HCT116 (cell line): ENCODE results near the gene SEC24C. TPM values are rescaled to one million over a fixed set of nuclear protein-coding genes. Genes with fewer than 3 reads are reported as not detected.

ENCODE experiments used
- ATAC-seq: fragments of 200-7000 bp; cut with Tn5 transposase; 2 replicates; pipeline ENCODE4 v1.9.1; 2020; ENCODE audit warnings: mild to moderate bottlenecking, moderate library complexity
- BruUV-seq: library from RNA; stranded (reverse); fragments of 400-500 nt; replicated peaks from 2 replicates; lab custom pipeline; 2021; lab: Mats Ljungman, UMichigan
- CTCF ChIA-PET: fragments of 300-600 bp; sonication (Branson Sonifier 250); formaldehyde crosslinking; loops from one replicate; lab custom pipeline; 2021; ENCODE audit warnings: antibody characterized with exemption; lab: Charles Lee
- POLR2A ChIA-PET: fragments of 300-600, 350-600 bp; sonication (Branson Sonifier 250); formaldehyde crosslinking; loops from one replicate; lab custom pipeline; 2021; ENCODE audit warnings: antibody characterized with exemption; lab: Charles Lee
- RAD21 ChIA-PET, 2 experiments: fragments of 300-600 bp; sonication (Branson Sonifier 250); formaldehyde crosslinking; loops; one replicate each; lab custom pipeline; 2023; ENCODE audit warnings: low total read pairs in 2 of 2; ENCODE audit not compliant: uncharacterized antibody in 2 of 2, unreplicated experiment in 2 of 2, low non-redundant PET in 1 of 2; lab: Charles Lee
- DNase-seq: peaks from one replicate; pipeline ENCODE4 v3.0.0-alpha.2; 2010; ENCODE audit warnings: low read depth, low spot score
- H2AFZ ChIP-seq: fragments of 200-600 bp; shearing (Covaris generic), sonication (generic); 2 replicates; pipeline ENCODE4 v1.6.1; 2017; ENCODE audit warnings: low read depth, mixed run types, mixed read lengths, antibody characterized with exemption, low read length; ENCODE audit not compliant: poor library complexity, severe bottlenecking
- H3K27ac ChIP-seq: 2 replicates; pipeline ENCODE4 v1.5.1; 2012; ENCODE audit warnings: low read depth, low read length
- H3K27me3 ChIP-seq: fragments of 200-600 bp; sonication (generic); 2 replicates; pipeline ENCODE4 v1.6.1; 2016; ENCODE audit warnings: mixed run types, low read length, mixed read lengths; ENCODE audit not compliant: insufficient read depth
- H3K36me3 ChIP-seq, 2 experiments: fragments of 200-500 bp in 1 of 2; fragments of 200-600 bp in 1 of 2; sonication (Bioruptor generic) in 1 of 2; sonication (generic) in 1 of 2; 2 replicates each; pipeline versions ENCODE4 v1.5.1 to v1.6.1; 2014 to 2016; ENCODE audit warnings: low read length in 2 of 2, inconsistent platforms in 1 of 2, mixed read lengths in 1 of 2, mixed run types in 1 of 2; ENCODE audit not compliant: insufficient read depth in 2 of 2, control insufficient read depth in 1 of 2
- H3K4me1 ChIP-seq, 2 experiments: fragments of 200-600 bp in 1 of 2; sonication (generic) in 1 of 2; 2 replicates each; pipeline versions ENCODE4 v1.5.1 to v1.6.1; 2012 to 2017; ENCODE audit warnings: low read length in 2 of 2, inconsistent platforms in 1 of 2, mild to moderate bottlenecking in 1 of 2, mixed read lengths in 1 of 2, mixed run types in 1 of 2, moderate library complexity in 1 of 2; ENCODE audit not compliant: insufficient read depth in 2 of 2, control insufficient read depth in 1 of 2
- H3K4me2 ChIP-seq: fragments of 200-600 bp; sonication (generic); 2 replicates; pipeline ENCODE4 v1.6.1; 2017; ENCODE audit warnings: mixed run types, low read length, mixed read lengths
- H3K4me3 ChIP-seq, 2 experiments: fragments of 200-600 bp in 1 of 2; sonication (generic) in 1 of 2; replicated peaks in 1 of 2; 2 replicates each; pipeline ENCODE4 v1.5.1; 2011 to 2016; ENCODE audit warnings: low read length in 2 of 2, control low read depth in 1 of 2, low read depth in 1 of 2, mild to moderate bottlenecking in 1 of 2, mixed read lengths in 1 of 2, mixed run types in 1 of 2
- H3K79me2 ChIP-seq: fragments of 200-600 bp; sonication (generic); 2 replicates; pipeline ENCODE4 v1.6.1; 2017; ENCODE audit warnings: mild to moderate bottlenecking, mixed run types, low read length, moderate library complexity, mixed read lengths; ENCODE audit not compliant: insufficient read depth
- H3K9ac ChIP-seq: fragments of 200-600 bp; sonication (generic); 2 replicates; pipeline ENCODE4 v1.6.1; 2016; ENCODE audit warnings: low read length, mixed read lengths
- H3K9me2 ChIP-seq: fragments of 200-600 bp; sonication (generic), shearing (Covaris generic); 2 replicates; pipeline ENCODE4 v1.6.1; 2017; ENCODE audit warnings: mixed run types, mild to moderate bottlenecking, moderate library complexity; ENCODE audit not compliant: insufficient read depth
- H3K9me3 ChIP-seq, 2 experiments: fragments of 200-500 bp in 1 of 2; fragments of 200-600 bp in 1 of 2; sonication (Bioruptor generic) in 1 of 2; sonication (generic) in 1 of 2; 2 replicates each; pipeline ENCODE4 v1.6.1; 2014 to 2017; ENCODE audit warnings: low read length in 2 of 2, mixed read lengths in 2 of 2, inconsistent platforms in 1 of 2, low read depth in 1 of 2, mild to moderate bottlenecking in 1 of 2, mixed run types in 1 of 2, moderate library complexity in 1 of 2; ENCODE audit not compliant: control insufficient read depth in 1 of 2, insufficient read depth in 1 of 2
- H4K20me1 ChIP-seq: fragments of 200-600 bp; sonication (generic), shearing (Covaris generic); 2 replicates; pipeline ENCODE4 v1.6.1; 2017; ENCODE audit warnings: mixed run types, mild to moderate bottlenecking, moderate library complexity; ENCODE audit not compliant: insufficient read depth
- CBX3 ChIP-seq: IDR thresholded peaks from 2 replicates; pipeline ENCODE4 v1.6.1; 2012; ENCODE audit warnings: low read depth
- CEBPB ChIP-seq: IDR thresholded peaks from 2 replicates; pipeline ENCODE4 v1.6.1; 2012; ENCODE audit warnings: low read depth
- EGR1 ChIP-seq: IDR thresholded peaks from 2 replicates; pipeline ENCODE4 v1.6.1; 2012; ENCODE audit warnings: low read depth
- ELF1 ChIP-seq: IDR thresholded peaks from 2 replicates; pipeline ENCODE4 v1.6.1; 2012; ENCODE audit warnings: low read depth, borderline replicate concordance
- FOSL1 ChIP-seq: IDR thresholded peaks from 2 replicates; pipeline ENCODE4 v1.6.1; 2012; ENCODE audit warnings: low read depth
- POLR2A ChIP-seq: IDR thresholded peaks from 2 replicates; pipeline ENCODE4 v1.7.0; 2011; ENCODE audit warnings: borderline replicate concordance; ENCODE audit not compliant: insufficient read depth, insufficient read length; ENCODE audit errors: extremely low read depth
- POLR2AphosphoS5 ChIP-seq: IDR thresholded peaks from 2 replicates; pipeline ENCODE4 v1.6.1; 2011; ENCODE audit warnings: mild to moderate bottlenecking, low read depth, low read length, moderate library complexity
- RAD21 ChIP-seq: IDR thresholded peaks from 2 replicates; pipeline ENCODE4 v1.6.1; 2012; ENCODE audit warnings: low read depth, mild to moderate bottlenecking
- SP1 ChIP-seq: IDR thresholded peaks from 2 replicates; pipeline ENCODE4 v1.6.1; 2012; ENCODE audit warnings: low read depth
- TCF7L2 ChIP-seq: IDR thresholded peaks from 2 replicates; pipeline ENCODE4 v1.7.0; 2011; ENCODE audit warnings: borderline replicate concordance, inconsistent platforms; ENCODE audit not compliant: insufficient read depth, insufficient read length; ENCODE audit errors: extremely low read depth
- YY1 ChIP-seq: IDR thresholded peaks from 2 replicates; pipeline ENCODE4 v1.6.1; 2011; ENCODE audit warnings: low read length, low read depth, moderate library complexity, mild to moderate bottlenecking; ENCODE audit not compliant: insufficient replicate concordance; ENCODE audit errors: extremely low read depth
- ZNF274 ChIP-seq: fragments of 200-500 bp; sonication (Bioruptor generic); IDR thresholded peaks from 2 replicates; pipeline ENCODE4 v1.6.1; 2014; ENCODE audit warnings: mild to moderate bottlenecking, low read depth, low read length, inconsistent platforms
- intact Hi-C: fragments of 100-400 bp; cut with micrococcal nuclease; formaldehyde crosslinking; loops from 2 replicates; pipeline ENCODE4 v1.10.0; 2022
- total RNA-seq: library from RNA; stranded (reverse); gene quantifications from one replicate; pipeline ENCODE4 v1.2.1, GENCODE V29; 2021; ENCODE audit not compliant: unreplicated experiment
- TF ChIP-seq, protein P1 (sequence below): IDR thresholded peaks from 2 replicates; pipeline ENCODE4 v1.6.1; 2012
- TF ChIP-seq, protein P2 (sequence below): IDR thresholded peaks from 2 replicates; pipeline ENCODE4 v1.6.1; 2011; ENCODE audit warnings: mild to moderate bottlenecking, low read length, moderate library complexity; ENCODE audit not compliant: insufficient replicate concordance; ENCODE audit errors: extremely low read depth
- TF ChIP-seq, protein P3 (sequence below): IDR thresholded peaks from 2 replicates; pipeline ENCODE4 v1.6.1; 2012

Gene SEC24C
- total RNA-seq, 1 experiment from 2014 or later: 60.9 TPM

DNA sequence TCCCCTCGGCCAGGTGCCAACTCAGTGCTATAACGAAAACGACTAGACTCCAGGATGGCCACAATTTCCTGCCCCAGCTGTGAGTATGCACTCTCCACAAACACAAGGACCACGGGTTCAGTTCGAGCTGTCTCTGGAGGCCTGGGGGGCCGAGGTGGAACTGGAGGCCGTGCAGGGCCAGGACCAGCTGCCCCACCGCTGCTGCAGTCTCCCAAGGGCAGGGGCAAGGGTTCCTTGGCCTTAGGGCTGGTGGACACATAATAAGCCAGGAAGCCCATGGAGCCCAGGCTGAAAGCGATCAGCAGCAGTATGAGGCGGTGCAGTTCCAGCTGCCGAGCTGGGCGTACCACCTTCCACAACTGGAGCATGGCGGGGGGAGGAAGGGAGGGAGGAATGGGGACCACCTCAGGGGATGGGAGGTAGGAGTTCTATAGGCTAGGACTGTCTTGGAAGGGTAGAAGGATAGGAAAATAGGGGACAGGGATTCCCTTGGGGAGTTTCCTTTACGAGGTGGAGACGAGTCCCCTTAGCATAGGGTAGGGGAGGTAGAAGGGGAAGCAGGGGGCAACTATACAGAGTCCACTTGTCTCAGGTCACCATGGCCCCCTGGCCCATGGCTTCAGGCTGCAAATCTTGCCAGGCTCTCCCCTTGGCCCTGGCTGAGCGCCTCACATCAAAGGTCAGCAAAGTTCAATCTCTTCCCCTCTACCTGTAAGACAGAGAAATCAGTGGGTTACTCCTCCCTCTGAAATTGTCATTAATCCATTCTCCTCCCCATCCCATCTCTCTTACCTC is 64.0 kb downstream of the SEC24C start:
- H3K27me3 ChIP-seq: no peaks in the 10 kb centered on the region
- no peak for TF ChIP-seq EGR1
- no peak for TF ChIP-seq FOSL1
- no peak for TF ChIP-seq SP1
- no peak for TF ChIP-seq CBX3
- H3K9me3 ChIP-seq: no peaks in the 10 kb centered on the region
- CTCF ChIA-PET: no interaction called here
- no peak overlapping the region for H2AFZ ChIP-seq
- no peak overlapping the region for H3K9ac ChIP-seq
- peaks cover 4 to 26% of the 10 kb centered on the region in 2 experiments; a peak in 3 of 4 replicates for H3K4me1 ChIP-seq
- H4K20me1 ChIP-seq: no peaks in the 10 kb centered on the region
- H3K36me3 ChIP-seq: peaks cover 9 to 20% of the 10 kb centered on the region in 2 experiments; a peak in 3 of 4 replicates
- H3K9me2 ChIP-seq: no peaks in the 10 kb centered on the region
- intact Hi-C loops: no loop called here
- H3K4me3 ChIP-seq: no peak overlapping the region
- ATAC-seq (no peak), DNase-seq (no peak)
- no peak overlapping the region for H3K27ac ChIP-seq
- H3K79me2 ChIP-seq: peaks cover 5% of the 10 kb centered on the region; the same call in 1 of the 2 replicates
- RAD21 ChIA-PET: no interaction called here
- BruUV-seq: no TSS peak
- H3K4me2 ChIP-seq: no peak overlapping the region
- POLR2A ChIA-PET: no interaction called here

DNA sequence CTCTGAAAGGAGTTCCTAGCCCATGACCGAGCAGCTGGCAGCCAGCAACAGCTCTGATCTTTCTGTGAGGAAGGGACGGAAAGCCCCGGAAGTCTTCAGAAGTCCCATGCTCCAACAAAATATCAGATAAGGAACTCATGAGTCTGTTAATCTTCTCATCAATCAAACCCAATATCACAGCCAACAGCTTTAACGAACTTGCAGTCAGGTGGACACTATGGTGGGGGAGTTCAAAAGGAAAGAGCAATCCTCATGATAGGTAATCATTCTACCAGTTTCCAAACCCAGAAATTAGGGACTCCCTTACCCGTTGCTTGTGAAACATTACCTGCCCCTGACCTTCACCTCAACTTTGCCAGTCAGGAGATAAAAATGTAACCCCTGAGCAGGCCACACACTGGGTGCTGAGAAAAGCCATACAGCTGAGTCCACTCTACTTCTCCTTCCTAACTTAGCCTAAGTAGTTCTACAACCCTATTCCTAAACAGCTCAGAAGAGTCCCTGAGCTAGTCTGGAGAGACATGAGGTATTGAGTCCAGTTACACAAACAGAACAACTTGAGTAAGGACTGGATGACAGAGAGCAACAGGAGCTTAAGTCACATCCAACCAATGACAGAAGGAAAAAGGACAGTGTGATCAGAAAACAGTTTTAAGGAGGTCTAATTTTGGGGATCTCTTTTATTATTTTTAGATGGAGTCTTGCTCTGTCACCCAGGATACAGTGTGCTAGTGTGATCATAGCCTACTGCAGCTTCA is 65.1 kb downstream of the SEC24C start:
- no peaks in the 10 kb centered on the region for H4K20me1 ChIP-seq
- intact Hi-C loops: no loop called here
- no peak overlapping the region for H3K4me3 ChIP-seq
- DNase-seq (no peak), ATAC-seq (no peak)
- no peaks in the 10 kb centered on the region for H3K27me3 ChIP-seq
- H3K27ac ChIP-seq: no peak overlapping the region
- H3K4me1 ChIP-seq: peaks cover 4 to 26% of the 10 kb centered on the region in 2 experiments; a peak in 3 of 4 replicates
- no peak overlapping the region for H3K9ac ChIP-seq
- H3K36me3 ChIP-seq: peaks cover 9 to 19% of the 10 kb centered on the region in 2 experiments; a peak in 3 of 4 replicates
- ChIA-PET POLR2A (no interaction called here), CTCF (no interaction called here), RAD21 (no interaction called here)
- no peaks in the 10 kb centered on the region for H3K9me3 ChIP-seq
- BruUV-seq: TSS peak; percentile 38
- peaks cover 5% of the 10 kb centered on the region; the same call in 1 of the 2 replicates for H3K79me2 ChIP-seq
- no peak overlapping the region for H2AFZ ChIP-seq
- H3K4me2 ChIP-seq: 0 out of 2 replicates have a peak overlapping the region, but pooled peaks have one; percentile 9
- H3K9me2 ChIP-seq: no peaks in the 10 kb centered on the region
- TF ChIP-seq RAD21: no peak
- no peak for TF ChIP-seq CEBPB
- no peak for TF ChIP-seq POLR2AphosphoS5
- TF ChIP-seq, protein P1, sequence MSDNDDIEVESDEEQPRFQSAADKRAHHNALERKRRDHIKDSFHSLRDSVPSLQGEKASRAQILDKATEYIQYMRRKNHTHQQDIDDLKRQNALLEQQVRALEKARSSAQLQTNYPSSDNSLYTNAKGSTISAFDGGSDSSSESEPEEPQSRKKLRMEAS: no peak
- TF ChIP-seq CBX3: no peak
- no peak for TF ChIP-seq ZNF274
- no peak for TF ChIP-seq ELF1
- TF ChIP-seq, protein P2, sequence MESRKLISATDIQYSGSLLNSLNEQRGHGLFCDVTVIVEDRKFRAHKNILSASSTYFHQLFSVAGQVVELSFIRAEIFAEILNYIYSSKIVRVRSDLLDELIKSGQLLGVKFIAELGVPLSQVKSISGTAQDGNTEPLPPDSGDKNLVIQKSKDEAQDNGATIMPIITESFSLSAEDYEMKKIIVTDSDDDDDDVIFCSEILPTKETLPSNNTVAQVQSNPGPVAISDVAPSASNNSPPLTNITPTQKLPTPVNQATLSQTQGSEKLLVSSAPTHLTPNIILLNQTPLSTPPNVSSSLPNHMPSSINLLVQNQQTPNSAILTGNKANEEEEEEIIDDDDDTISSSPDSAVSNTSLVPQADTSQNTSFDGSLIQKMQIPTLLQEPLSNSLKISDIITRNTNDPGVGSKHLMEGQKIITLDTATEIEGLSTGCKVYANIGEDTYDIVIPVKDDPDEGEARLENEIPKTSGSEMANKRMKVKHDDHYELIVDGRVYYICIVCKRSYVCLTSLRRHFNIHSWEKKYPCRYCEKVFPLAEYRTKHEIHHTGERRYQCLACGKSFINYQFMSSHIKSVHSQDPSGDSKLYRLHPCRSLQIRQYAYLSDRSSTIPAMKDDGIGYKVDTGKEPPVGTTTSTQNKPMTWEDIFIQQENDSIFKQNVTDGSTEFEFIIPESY: no peak
- TF ChIP-seq, protein P3, sequence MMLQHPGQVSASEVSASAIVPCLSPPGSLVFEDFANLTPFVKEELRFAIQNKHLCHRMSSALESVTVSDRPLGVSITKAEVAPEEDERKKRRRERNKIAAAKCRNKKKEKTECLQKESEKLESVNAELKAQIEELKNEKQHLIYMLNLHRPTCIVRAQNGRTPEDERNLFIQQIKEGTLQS: no peak
- no peak for TF ChIP-seq POLR2A
- TF ChIP-seq TCF7L2: no peak
- TF ChIP-seq YY1: no peak
- TF ChIP-seq SP1: no peak
